Measurements from ENCODE around the gene ABHD16A.

ABHD16A gene

GRCh38 chr6:31730631-31731086 is 27.5 kb upstream of the ABHD16A start:
- DNase-seq (ENCODE audit: low read depth in 2 of 2), result no peak

- peak in 1 of 2 donors; percentile 50 for DNase-seq (ENCODE audit: low read depth in 2 of 2)
Measured at GRCh38 chr6:31729979-31730630, 27.0 kb upstream of the ABHD16A start.

- peak; percentile 60 for DNase-seq (ENCODE audit: low read depth in 2 of 2)
Measured at GRCh38 chr6:31729515-31729978, 26.4 kb upstream of the ABHD16A start.

GRCh38 chr6:31728767-31729514 is 25.8 kb upstream of the ABHD16A start, which contains the start of gene DDAH2:
TSS of gene DDAH2 (minus strand) at chr6:31729299. CDS start at chr6:31729161, 138 bp downstream.
- DNase-seq (ENCODE audit: low read depth in 2 of 2), result no peak

- DNase-seq (ENCODE audit: low read depth in 2 of 2), result no peak
Measured at GRCh38 chr6:31727717-31728671, 24.9 kb upstream of the ABHD16A start.

- DNase-seq (ENCODE audit: low read depth in 2 of 2), result no peak
Measured at GRCh38 chr6:31727034-31727716, 24.1 kb upstream of the ABHD16A start.

DNA sequence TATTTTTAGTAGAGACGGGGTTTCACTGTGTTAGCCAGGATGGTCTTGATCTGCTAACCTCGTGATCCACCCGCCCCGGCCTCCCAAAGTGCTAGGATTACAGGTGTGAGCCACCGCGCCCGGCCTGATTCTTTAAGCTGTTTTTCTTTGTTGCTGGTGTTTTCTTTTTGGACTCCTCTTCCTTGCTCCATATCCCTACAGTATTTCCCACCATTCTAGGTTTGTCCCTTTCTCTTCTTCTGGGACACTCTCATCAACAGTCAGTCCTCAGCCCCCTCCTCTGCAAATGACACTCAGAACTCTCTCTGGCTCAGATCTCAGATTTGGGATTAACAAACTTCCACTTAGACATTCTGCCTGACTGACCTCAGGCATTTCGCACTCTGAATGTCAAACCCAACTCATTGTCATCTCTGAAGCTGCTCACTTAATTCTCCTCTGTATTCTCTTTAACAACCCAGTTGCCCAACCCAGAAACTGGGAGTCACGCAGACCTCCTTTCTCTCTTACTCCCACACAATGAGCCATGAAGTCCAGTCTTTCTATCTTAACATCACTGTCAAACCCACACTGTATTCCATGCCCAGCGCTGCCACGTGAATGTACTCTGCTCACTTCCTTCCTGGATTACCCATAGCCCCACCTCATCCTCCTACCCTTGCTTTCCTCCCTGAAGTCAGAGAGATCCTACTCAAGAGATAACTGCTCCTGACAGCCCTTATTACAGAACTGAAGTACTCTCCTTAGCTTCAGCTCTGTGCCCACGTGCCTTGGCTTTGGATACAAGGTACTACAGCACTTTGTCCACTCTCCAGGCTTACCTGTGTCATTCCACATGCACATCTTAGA is 22.6 kb upstream of the ABHD16A start:
- no peak for DNase-seq (ENCODE audit: low read depth in 2 of 2)

DNA sequence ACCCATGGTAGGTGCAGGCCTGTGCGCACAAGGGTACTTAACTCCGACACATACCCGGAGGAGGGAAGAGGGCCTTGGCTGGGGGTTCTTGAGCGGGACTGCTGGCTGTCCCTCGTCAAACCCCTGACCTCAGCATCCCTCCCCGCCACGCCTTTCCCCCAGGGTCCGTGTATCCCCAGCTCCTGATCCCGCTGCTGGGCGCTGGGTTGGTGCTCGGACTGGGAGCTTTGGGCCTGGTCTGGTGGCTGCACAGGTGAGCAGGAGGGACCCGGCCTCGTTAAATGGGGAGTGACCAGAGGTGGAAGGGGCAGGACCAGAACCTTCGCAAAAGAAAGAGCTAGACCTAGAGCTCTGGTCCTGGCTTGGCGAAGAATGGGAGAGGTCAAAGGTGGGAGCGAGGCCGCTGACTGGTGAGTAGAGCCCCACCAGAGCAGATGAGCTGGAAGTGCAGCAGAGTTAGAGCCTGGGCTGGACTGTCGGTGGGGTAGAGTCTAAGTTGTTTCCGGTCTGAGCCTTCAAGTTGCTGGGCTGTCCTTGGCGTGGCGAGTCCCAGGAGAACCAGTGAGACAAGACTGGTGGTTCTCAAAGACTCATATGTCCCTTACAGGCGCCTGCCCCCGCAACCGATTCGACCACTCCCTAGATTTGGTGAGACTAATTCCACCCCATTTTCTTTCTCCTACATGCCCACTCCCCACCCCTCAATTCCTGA is 21.0 kb upstream of the ABHD16A start:
- DNase-seq (ENCODE audit: low read depth in 2 of 2), result no peak

GRCh38 chr6:31723245-31723979 is 20.3 kb upstream of the ABHD16A start, which contains the start of gene MPIG6B:
TSS of gene MPIG6B (plus strand) at chr6:31723373. CDS start at chr6:31723384, 11 bp downstream.
- DNase-seq (ENCODE audit: low read depth in 2 of 2), result no peak

GRCh38 chr6:31722173-31722572 is 19.0 kb upstream of the ABHD16A start:
- DNase-seq (ENCODE audit: low read depth in 2 of 2), result no peak

GRCh38 chr6:31721351-31722020 is 18.4 kb upstream of the ABHD16A start, which contains the start of gene LY6G6C:
TSS of gene LY6G6C (minus strand) at chr6:31721746. CDS start at chr6:31721679, 67 bp downstream.
- DNase-seq (ENCODE audit: low read depth in 2 of 2), result no peak

- no peak for DNase-seq (ENCODE audit: low read depth in 2 of 2)
Measured at GRCh38 chr6:31720196-31720770, 17.2 kb upstream of the ABHD16A start.

GRCh38 chr6:31719001-31719400 is 15.9 kb upstream of the ABHD16A start:
- no peak for DNase-seq (ENCODE audit: low read depth in 2 of 2)

DNA sequence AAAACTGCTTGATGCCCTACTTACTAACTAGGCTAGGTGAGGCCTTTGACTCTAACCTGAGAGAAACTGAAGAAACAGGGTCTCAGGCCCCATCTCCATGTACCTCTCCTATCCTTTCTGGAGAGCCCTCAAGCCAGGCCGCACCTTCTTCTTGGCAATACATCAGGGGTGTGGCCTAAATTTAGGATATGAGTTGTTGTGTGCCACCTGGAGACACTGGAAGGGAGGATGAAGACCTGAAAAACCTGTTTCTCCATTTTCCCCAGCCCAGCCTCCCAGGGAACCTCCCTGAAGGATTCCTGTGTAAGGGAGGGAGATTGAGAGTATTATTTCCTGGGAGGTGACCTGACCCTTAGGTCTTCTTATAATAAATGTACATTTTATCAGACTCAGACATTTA is 15.1 kb upstream of the ABHD16A start:
- DNase-seq (ENCODE audit: low read depth in 2 of 2), result no peak

- no peak for DNase-seq (ENCODE audit: low read depth in 2 of 2)
Measured at GRCh38 chr6:31717499-31718222, 14.5 kb upstream of the ABHD16A start.

DNA sequence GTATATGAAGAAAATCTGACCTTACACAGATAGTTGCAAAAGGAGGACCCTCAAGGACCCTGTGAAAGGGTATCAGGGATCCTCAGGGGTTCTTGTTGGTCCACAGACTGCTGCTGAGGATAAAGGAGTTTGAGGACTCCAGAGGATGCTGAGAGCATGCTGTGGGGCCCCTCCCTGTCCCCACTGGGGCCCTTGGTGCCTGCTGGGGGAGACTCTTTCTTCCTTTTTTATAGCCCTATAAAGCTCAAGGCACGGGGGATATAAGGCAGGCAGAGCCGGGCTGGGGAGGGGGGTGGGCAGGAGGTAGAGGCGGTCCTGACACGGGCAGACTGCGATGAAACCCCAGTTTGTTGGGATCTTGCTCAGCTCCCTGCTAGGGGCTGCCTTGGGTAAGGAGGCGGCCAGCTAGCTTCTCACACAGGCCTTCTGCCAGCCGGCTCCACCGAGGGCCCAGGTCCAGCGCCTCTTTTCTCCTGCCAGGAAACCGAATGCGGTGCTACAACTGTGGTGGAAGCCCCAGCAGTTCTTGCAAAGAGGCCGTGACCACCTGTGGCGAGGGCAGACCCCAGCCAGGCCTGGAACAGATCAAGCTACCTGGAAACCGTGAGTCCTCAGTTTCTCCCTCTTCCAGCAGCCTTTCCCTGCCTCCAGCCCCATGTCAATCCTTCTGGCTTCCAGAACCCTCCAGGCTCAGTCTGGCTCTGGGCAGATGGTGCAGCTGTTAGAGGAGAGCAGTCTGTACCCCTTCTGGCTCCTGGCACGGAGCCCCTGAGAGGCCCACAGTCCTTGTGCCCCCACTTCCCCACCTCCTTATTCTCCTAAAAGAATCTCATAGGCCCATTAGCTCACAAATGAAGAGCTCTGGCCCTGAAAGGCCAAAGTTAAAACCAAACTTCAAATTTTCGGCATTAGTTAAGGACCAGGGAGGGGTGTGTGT is 12.2 kb upstream of the ABHD16A start, which contains the start of gene LY6G6D:
TSS of gene LY6G6D (plus strand) at position 327 of the 937 bp plus-strand sequence. CDS start at position 335, 8 bp downstream.
- DNase-seq (ENCODE audit: low read depth in 2 of 2), result no peak

Data from stimulated activated CD4-positive, alpha-beta T cell treated with anti-CD3 and anti-CD28 coated beads, Interleukin-1b, Interleukin-23, amount 100 ng/mL, for 1 hour (primary cell).